H1 (cell line): ENCODE results near the gene PTGIS. TPM values are rescaled to one million over a fixed set of nuclear protein-coding genes. Genes with fewer than 3 reads are reported as not detected.

Experiments
- BCL11A ChIP-seq, 2 experiments: IDR thresholded peaks; one replicate each; pipeline ENCODE4 v1.6.1; 2011; ENCODE audit warnings: low read depth in 2 of 2, low read length in 2 of 2, mild to moderate bottlenecking in 2 of 2
- JUN ChIP-seq: IDR thresholded peaks from 2 replicates; pipeline ENCODE4 v1.6.1; 2011; ENCODE audit warnings: low read depth, mild to moderate bottlenecking, improper control_type of control experiment, low read length
- KDM4A ChIP-seq: IDR thresholded peaks from one replicate; pipeline ENCODE4 v1.7.1; 2012; ENCODE audit warnings: low read depth, mild to moderate bottlenecking, moderate library complexity, low read length, inconsistent platforms; ENCODE audit not compliant: severe bottlenecking
- PHF8 ChIP-seq: fragments of 200-600 bp; sonication (generic); conservative IDR thresholded peaks from 2 replicates; pipeline ENCODE4 v1.7.1; 2012; ENCODE audit warnings: low read depth, mild to moderate bottlenecking, inconsistent platforms, low read length, moderate library complexity
- POU5F1 ChIP-seq: IDR thresholded peaks from 2 replicates; pipeline ENCODE4 v1.6.1; 2011; ENCODE audit warnings: low read depth, mild to moderate bottlenecking, low read length, moderate library complexity
- SP1 ChIP-seq: IDR thresholded peaks from 2 replicates; pipeline ENCODE4 v1.6.1; 2011; ENCODE audit warnings: low read depth, low read length
- SRF ChIP-seq: IDR thresholded peaks from 2 replicates; pipeline ENCODE4 v1.6.1; 2011; ENCODE audit warnings: mild to moderate bottlenecking, low read depth, low read length, moderate library complexity
- TBP ChIP-seq: IDR thresholded peaks from 2 replicates; pipeline ENCODE4 v1.6.1; 2011; ENCODE audit warnings: low read depth, low read length, improper control_type of control experiment
- ZNF274 ChIP-seq: IDR thresholded peaks from 2 replicates; pipeline ENCODE4 v1.7.0; 2012; ENCODE audit warnings: low read length, borderline replicate concordance; ENCODE audit errors: extremely low read depth
- polyA plus RNA-seq, 7 experiments: library from polyadenylated mRNA; depleted of rRNA in 3 of 7; stranded (reverse) in 5 of 7; unstranded in 2 of 7; fragments of >200 nt in 5 of 7; fragments of 200-250 nt in 2 of 7; gene quantifications; 1 replicate in 5 of 7; 2 replicates in 1 of 7; 4 replicates in 1 of 7; pipeline versions ENCODE4 v1.2.1 to v1.2.3, GENCODE V29; 2011 to 2013; ENCODE audit warnings: missing spikeins in 2 of 7, mixed read lengths in 2 of 7
- total RNA-seq: library from RNA; stranded (reverse); fragmentation: NEBNext Ultra II Directional; extraction: Animal tissue kit (Norgen Biotek cat#: 25700); gene quantifications from 2 replicates; pipeline ENCODE4 v1.2.1, GENCODE V29; 2021
- TF ChIP-seq, protein P1 (sequence below): fragments of 300-600 bp; sonication (generic); IDR thresholded peaks from 2 replicates; pipeline ENCODE4 v1.7.1; 2012; ENCODE audit warnings: low read length, moderate library complexity, mild to moderate bottlenecking, inconsistent platforms; ENCODE audit not compliant: insufficient replicate concordance

PTGIS gene
- total and polyA plus RNA-seq, 2 of the 8 experiments (the other 6 are each of a cell fraction or from before 2014, with no cell fraction given), result 29.9 to 35.5 TPM

DNA sequence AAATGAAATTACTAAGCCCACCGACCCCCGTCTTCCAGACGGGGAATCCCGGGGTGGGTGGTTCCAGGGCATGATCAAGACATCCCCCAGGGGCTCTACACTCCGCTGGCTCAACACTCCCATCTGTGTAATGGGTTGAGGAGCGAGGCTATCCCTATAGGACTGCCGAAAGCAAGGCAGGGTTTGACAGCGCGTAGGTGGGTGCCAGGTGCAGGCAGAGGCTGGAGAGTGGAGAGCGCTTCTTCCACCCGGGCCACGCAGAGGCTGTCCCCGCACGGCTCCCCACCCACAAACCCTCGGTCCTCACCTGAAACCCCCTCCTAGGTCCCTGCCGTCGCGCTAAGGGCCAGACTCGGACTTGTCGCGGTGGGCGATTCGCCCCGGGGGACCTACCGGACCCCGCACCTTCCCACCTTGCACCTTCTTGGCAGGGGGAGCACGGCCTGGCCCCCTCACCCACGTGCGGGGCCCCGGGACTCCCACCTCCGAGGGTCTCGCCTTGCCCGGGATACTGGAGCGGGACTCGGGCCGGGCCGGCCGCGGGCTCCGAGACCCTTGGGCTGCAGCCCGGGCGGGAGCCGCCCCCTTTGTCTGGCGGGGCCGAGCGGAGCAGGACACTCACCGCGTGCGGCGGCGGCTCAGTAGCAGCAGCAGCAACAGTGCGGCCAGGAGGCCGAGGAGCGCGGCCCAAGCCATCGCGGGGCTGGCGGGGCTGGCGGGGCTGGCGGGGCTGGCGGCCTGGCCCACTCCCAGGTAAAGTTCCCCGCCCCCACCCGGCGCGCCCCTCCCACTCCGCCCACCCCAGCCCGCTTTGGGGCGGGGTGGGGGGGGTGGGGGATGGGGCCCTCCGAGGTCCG lies at the start of gene PTGIS (continued):
- TF ChIP-seq SRF (no peak), POU5F1 (no peak), JUN (no peak), SP1 (no peak), ZNF274 (no peak), BCL11A (IDR thresholded peaks at IDR 0.05; ENCODE audit: low read depth in 2 of 2, low read length in 2 of 2) (no peak), KDM4A (peak; percentile 82), TBP (peak; percentile 23; the same call in 1 of the 2 replicates), PHF8 (peak; percentile 54)
- TF ChIP-seq, protein P1, sequence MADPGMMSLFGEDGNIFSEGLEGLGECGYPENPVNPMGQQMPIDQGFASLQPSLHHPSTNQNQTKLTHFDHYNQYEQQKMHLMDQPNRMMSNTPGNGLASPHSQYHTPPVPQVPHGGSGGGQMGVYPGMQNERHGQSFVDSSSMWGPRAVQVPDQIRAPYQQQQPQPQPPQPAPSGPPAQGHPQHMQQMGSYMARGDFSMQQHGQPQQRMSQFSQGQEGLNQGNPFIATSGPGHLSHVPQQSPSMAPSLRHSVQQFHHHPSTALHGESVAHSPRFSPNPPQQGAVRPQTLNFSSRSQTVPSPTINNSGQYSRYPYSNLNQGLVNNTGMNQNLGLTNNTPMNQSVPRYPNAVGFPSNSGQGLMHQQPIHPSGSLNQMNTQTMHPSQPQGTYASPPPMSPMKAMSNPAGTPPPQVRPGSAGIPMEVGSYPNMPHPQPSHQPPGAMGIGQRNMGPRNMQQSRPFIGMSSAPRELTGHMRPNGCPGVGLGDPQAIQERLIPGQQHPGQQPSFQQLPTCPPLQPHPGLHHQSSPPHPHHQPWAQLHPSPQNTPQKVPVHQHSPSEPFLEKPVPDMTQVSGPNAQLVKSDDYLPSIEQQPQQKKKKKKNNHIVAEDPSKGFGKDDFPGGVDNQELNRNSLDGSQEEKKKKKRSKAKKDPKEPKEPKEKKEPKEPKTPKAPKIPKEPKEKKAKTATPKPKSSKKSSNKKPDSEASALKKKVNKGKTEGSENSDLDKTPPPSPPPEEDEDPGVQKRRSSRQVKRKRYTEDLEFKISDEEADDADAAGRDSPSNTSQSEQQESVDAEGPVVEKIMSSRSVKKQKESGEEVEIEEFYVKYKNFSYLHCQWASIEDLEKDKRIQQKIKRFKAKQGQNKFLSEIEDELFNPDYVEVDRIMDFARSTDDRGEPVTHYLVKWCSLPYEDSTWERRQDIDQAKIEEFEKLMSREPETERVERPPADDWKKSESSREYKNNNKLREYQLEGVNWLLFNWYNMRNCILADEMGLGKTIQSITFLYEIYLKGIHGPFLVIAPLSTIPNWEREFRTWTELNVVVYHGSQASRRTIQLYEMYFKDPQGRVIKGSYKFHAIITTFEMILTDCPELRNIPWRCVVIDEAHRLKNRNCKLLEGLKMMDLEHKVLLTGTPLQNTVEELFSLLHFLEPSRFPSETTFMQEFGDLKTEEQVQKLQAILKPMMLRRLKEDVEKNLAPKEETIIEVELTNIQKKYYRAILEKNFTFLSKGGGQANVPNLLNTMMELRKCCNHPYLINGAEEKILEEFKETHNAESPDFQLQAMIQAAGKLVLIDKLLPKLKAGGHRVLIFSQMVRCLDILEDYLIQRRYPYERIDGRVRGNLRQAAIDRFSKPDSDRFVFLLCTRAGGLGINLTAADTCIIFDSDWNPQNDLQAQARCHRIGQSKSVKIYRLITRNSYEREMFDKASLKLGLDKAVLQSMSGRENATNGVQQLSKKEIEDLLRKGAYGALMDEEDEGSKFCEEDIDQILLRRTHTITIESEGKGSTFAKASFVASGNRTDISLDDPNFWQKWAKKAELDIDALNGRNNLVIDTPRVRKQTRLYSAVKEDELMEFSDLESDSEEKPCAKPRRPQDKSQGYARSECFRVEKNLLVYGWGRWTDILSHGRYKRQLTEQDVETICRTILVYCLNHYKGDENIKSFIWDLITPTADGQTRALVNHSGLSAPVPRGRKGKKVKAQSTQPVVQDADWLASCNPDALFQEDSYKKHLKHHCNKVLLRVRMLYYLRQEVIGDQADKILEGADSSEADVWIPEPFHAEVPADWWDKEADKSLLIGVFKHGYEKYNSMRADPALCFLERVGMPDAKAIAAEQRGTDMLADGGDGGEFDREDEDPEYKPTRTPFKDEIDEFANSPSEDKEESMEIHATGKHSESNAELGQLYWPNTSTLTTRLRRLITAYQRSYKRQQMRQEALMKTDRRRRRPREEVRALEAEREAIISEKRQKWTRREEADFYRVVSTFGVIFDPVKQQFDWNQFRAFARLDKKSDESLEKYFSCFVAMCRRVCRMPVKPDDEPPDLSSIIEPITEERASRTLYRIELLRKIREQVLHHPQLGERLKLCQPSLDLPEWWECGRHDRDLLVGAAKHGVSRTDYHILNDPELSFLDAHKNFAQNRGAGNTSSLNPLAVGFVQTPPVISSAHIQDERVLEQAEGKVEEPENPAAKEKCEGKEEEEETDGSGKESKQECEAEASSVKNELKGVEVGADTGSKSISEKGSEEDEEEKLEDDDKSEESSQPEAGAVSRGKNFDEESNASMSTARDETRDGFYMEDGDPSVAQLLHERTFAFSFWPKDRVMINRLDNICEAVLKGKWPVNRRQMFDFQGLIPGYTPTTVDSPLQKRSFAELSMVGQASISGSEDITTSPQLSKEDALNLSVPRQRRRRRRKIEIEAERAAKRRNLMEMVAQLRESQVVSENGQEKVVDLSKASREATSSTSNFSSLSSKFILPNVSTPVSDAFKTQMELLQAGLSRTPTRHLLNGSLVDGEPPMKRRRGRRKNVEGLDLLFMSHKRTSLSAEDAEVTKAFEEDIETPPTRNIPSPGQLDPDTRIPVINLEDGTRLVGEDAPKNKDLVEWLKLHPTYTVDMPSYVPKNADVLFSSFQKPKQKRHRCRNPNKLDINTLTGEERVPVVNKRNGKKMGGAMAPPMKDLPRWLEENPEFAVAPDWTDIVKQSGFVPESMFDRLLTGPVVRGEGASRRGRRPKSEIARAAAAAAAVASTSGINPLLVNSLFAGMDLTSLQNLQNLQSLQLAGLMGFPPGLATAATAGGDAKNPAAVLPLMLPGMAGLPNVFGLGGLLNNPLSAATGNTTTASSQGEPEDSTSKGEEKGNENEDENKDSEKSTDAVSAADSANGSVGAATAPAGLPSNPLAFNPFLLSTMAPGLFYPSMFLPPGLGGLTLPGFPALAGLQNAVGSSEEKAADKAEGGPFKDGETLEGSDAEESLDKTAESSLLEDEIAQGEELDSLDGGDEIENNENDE, result no peak
